Prostate gland (tissue), 2 donors: ENCODE measurements around the gene ADAMTSL5.

Source experiments
- CTCF ChIP-seq, 4 experiments: fragments of 200-600 bp in 2 of 4; fragments of 450-650 bp in 2 of 4; sonication (generic) in 2 of 4; IDR thresholded peaks; 1 replicate in 3 of 4; 2 replicates in 1 of 4; pipeline ENCODE4 v1.5.1; 2016 to 2019; ENCODE audit warnings: antibody characterized with exemption in 4 of 4, mild to moderate bottlenecking in 2 of 4, moderate library complexity in 2 of 4
- POLR2A ChIP-seq: fragments of 450-650 bp; IDR thresholded peaks from one replicate; pipeline ENCODE4 v1.6.1; 2016; ENCODE audit warnings: antibody characterized with exemption, mild to moderate bottlenecking

- no peak for TF ChIP-seq CTCF (IDR thresholded peaks at IDR 0.05)
- TF ChIP-seq POLR2A: no peak
Measured at GRCh38 chr19:1509602-1510441, 3.0 kb downstream of the ADAMTSL5 start.
